GM18499 (cell line): Measurements from ENCODE around the gene WASHC2C.
"Not testable (repeated sequence)": the region's sequence is repeated elsewhere in the genome, so short reads cannot be mapped to it uniquely, and the experiment has no call there.

Experiments used
- ATAC-seq: cut with Tn5 transposase; IDR thresholded peaks from one replicate; pipeline ENCODE4 v1.9.1; 2021; ENCODE audit warnings: moderate number of reproducible peaks; ENCODE audit not compliant: insufficient read depth, unreplicated experiment

The WASHC2C gene

GRCh38 chr10:45757661-45758396 lies 30.8 kb downstream of the WASHC2C start:
- ATAC-seq: not testable (repeated sequence)

DNA sequence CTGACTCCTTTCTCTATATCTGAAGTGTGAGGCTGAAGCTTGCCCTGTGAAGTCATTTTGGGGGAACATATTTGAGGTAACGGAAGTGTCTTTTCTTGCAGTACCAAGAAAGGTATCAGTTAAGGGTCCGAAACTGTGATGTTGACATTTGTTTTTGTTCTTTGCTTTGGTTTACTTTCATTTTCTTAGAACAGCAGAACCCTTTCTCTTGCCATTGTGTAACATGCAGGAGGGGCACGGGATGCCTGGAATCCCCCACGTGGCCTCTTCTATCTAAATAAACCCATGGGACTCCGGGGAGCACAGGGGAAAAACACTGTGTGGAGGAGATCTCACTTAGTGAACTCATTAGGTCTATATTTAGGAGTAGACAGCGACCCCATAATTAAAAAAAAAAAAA lies 34.6 kb downstream of the WASHC2C start:
- not testable (repeated sequence) for ATAC-seq

DNA sequence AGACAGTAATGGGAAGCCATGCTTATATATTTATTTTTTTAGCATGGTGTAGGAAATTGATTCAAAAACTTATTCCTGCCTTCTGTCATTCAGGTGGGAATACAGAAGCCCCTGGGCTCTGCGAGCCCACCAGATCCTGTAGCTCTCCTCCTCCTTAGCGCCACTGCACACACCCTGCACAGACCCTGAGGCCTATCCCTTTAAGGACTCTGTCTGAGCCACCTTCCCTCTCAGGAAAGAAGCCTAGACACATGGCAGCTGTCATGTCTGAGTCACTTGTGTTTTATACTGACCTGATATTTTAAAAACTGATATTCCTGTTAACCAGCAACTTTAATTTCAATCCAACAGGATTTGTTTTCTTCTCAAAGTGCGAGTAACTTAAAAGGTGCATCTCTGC lies 36.0 kb downstream of the WASHC2C start:
- not testable (repeated sequence) for ATAC-seq

DNA sequence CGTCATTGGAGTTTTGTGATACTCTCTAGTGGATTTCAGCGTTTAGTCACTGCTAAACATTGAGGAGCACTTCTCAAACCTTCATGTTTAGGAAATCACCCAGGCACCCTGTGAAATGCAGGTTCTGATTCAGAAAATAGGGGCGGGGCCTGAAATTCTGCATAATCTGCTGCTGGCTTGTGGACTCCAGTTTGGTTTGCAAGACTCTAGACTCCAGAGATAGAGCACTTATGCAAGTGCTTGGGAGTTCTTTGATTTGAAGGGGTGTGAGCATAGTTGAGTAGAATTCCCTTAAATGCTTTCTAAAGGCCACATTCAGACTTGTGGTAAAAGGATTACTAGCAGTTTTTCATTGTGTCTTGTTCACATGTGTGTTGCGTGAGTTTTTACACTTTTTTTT lies 41.3 kb downstream of the WASHC2C start:
- ATAC-seq: not testable (repeated sequence)

DNA sequence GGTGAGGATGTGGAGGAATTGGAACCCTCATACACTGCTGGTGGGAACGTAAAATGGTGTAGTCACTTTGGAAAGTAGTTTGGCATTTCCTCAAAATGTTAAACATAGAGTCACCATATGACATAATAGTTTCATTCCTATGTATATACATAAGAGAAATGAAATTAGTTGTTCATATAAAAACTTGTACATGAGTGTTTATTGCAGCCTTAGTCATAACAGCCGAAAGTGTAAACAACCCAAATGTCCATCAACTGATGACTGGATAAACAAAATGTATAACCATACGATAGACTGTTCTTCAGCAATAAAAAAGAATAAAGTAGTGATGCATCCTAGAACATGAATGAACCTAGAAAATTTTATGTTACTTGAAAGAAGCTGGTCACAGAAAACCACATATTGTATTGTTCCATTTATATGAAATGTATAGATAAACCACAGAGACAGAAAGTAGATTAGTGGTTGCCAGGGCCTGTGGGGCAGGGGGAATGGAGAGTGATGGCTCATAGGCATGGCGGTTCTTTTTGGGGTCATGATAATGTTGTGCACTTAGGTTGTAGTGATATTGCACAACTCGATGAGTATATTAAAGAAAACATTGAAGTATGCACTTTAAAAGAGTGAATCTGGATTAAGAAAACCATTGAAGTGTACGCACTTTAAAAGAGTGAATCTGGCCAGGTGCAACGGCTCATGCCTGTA lies 44.8 kb downstream of the WASHC2C start:
- not testable (repeated sequence) for ATAC-seq

GRCh38 chr10:45786217-45786616 lies 59.2 kb downstream of the WASHC2C start:
- not testable (repeated sequence) for ATAC-seq

GRCh38 chr10:45787212-45787741 lies 60.2 kb downstream of the WASHC2C start:
- ATAC-seq: not testable (repeated sequence)

GRCh38 chr10:45789991-45790390 lies 62.9 kb downstream of the WASHC2C start:
- not testable (repeated sequence) for ATAC-seq

GRCh38 chr10:45790694-45791426 lies 63.8 kb downstream of the WASHC2C start:
- not testable (repeated sequence) for ATAC-seq

GRCh38 chr10:45794761-45795160 lies 67.7 kb downstream of the WASHC2C start:
- ATAC-seq: not testable (repeated sequence)

DNA sequence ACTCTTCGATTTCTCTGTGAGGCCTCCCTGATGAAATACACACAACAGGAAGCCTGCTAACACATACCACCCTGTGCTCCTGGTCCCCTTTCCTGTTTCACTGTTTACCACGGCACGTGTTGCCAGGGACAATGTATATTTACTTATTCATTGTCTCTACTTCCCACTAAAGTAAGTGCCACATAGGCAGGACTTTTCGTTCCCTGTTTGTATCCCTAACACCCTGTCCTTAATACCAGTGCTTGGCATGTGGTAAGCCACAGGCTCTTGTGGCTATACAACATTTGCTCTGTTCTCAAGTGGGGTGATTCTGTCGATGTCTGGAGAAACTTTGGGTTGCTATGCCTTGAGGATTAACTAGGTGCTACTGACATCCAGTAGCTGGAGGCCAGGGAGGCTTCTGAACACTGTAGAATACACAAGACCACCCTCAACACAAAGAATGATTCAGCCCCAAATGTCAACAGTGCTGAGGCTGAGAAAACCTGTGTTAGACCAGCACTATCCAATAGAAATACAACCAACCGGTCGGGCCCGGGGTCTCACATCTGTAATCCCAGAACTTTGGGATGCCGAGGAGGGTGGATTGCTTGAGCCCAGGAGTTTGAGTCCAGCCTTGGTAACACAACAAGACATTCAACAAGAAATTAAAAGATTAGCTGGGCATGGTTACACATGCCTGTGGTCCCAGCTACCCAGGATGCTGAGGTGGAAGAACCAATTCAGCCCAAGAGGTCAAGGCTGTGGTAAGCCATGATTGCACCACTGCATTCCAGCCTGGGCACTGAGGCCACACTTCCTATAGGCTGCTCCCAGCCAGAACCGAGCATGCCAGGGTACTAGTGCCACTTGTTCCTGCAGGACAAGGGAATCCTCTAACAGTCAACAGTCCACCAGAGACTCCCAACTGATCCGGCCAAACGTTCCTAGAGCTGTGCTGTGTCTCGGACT lies 76.3 kb downstream of the WASHC2C start:
- not testable (repeated sequence) for ATAC-seq

GRCh38 chr10:45804996-45805395 lies 77.9 kb downstream of the WASHC2C start:
- ATAC-seq: not testable (repeated sequence)

- no peak for ATAC-seq
Observed at GRCh38 chr10:45809837-45810236, 82.8 kb downstream of the WASHC2C start.

- no peak for ATAC-seq
Observed at GRCh38 chr10:45811075-45811474, 84.0 kb downstream of the WASHC2C start.

GRCh38 chr10:45812959-45813358 lies 85.9 kb downstream of the WASHC2C start:
- not testable (repeated sequence) for ATAC-seq

GRCh38 chr10:45814146-45814545 lies 87.1 kb downstream of the WASHC2C start:
- ATAC-seq: not testable (repeated sequence)

GRCh38 chr10:45817130-45817859 lies 90.2 kb downstream of the WASHC2C start:
- no peak for ATAC-seq

DNA sequence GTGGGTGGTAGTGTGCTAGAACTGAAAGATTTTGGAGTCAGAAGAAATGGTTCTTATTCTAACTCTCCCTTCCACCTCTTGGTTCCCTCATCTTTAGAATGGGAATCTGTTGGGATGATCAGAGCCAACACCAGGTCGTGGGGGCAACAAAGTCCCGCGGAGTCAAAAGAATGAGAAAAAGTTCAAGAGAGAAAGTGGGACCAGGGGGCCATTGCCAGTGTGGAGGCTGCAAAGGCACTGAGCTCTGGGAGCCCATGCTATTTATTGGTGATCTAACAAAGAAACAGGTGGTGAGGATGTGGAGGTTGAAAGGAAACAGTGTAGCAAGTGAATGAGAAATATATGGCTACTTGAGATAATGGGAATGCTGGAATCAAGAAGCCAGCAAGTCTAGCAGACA lies 90.8 kb downstream of the WASHC2C start:
- no peak for ATAC-seq

DNA sequence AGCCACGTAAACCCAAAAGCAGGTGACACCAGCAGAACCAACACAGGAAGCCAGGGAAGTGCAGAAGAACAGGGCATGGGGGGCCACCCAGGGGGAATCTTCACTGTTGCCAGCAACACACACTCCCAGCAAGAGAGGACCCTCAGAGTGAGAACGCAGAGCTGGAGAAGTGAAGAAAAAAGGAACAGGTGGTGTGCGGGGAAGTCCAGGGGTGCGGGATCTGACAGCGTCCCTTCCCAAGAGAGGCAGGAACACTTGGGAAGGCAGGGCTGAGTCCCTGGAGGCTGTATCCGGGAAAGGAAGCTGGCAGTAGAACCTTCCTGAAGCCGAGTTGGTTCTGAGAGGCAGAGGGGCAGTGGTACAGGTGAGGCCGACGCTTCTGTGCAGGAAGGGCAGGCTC lies 92.5 kb downstream of the WASHC2C start:
- no peak for ATAC-seq
